Measurements from ENCODE around the gene ALG2.
A peak's percentile ranks its signal among the peaks of the same experiment; 100 is the strongest.

ALG2 gene

DNA sequence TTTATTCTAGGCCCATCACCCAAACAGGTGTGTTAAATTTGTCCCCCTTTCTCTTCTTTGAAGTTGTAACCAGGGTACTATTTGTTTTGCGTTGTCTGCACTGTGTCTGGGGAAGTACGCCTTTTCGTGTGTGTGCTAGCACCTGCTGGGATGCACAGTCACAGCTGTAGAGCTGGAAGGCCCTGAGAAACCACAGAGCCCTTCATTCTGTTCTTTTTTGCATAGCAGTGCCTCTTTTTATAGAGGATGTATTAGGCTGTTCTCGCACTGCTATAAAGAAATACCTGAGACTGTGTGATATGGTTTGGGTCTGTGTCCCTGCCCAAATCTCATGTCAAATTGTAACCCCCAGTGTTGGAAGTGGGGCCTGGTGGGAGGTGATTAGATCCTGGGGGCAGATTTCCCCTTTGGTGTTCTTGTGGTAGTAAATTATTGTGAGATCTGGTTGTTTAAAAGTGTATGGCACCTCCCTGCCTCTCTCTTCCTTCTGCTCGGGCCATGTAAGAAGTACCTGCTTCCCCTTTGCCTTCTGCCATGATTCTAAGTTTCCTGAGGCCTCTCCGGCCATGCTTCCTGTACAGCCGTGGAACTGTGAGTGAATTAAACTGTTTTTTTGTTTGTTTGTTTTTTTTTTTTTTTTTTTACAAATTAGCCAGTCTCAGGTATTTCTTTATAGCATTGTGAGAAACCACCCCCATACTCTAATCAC, 14.3 kb upstream of the ALG2 start:
- Histone ChIP-seq H3K36me3 (ENCODE audit: insufficient read depth, low read length) (peaks cover 23% of the 10 kb centered on the region), H3K4me2 (ENCODE audit: low read length) (no peak overlapping the region), H3K4me3 (ENCODE audit: low read length) (no peak overlapping the region), H3K9ac (ENCODE audit: low read depth, low read length) (no peak overlapping the region), H3K4me1 (ENCODE audit: control insufficient read depth, insufficient read depth, low read length) (peaks cover 10% of the 10 kb centered on the region), H3K27me3 (ENCODE audit: control insufficient read depth, insufficient read depth, low read length) (no peaks in the 10 kb centered on the region), H3K9me3 (replicated peaks; ENCODE audit: low read length) (no peaks in the 10 kb centered on the region)

DNA sequence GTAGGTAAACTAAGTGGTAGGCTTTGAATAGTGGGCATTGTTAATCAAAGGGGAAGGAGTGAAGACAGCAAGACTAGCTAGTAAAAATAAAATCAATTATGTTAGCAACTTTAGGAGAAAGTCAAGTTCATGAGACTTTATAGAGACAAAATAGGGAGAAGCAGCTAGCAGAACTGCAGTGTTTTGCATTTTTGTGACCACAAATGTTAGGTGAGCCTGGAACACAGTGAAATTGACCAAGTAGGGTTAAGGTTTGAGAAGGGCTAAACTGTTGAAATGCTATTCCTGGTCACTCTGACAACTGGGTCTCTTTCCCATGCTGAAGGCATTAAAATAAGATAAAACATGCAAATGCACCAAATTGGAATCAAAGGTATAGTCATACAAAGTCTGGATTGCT, 13.3 kb upstream of the ALG2 start:
- H3K4me1 ChIP-seq (ENCODE audit: control insufficient read depth, insufficient read depth, low read length), result peaks cover 10% of the 10 kb centered on the region
- no peak overlapping the region for H3K4me3 ChIP-seq (ENCODE audit: low read length)
- H3K27me3 ChIP-seq (ENCODE audit: control insufficient read depth, insufficient read depth, low read length), result no peaks in the 10 kb centered on the region
- peaks cover 33% of the 10 kb centered on the region for H3K36me3 ChIP-seq (ENCODE audit: insufficient read depth, low read length)
- no peaks in the 10 kb centered on the region for H3K9me3 ChIP-seq (replicated peaks; ENCODE audit: low read length)
- H3K4me2 ChIP-seq (ENCODE audit: low read length), result no peak overlapping the region
- no peak overlapping the region for H3K9ac ChIP-seq (ENCODE audit: low read depth, low read length)

DNA sequence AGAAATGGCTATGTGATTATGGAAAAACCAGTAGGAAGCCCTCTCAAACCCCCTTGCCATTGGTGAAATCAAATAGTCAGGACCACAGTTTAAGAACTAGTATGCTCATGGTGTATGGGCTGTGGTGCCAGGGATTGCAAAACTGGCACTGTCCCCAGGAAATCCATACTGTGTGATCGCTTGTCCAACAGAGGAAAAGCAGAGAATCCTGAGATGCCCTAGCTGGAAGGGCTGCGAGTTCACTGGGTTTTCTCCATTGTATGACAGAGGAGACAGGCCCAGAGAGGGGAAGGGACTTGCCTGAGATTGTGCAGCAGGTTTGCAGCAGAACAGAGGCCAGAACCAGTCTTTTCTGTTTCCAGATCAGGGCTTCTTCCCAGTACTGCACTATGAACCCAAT, 12.9 kb upstream of the ALG2 start:
- Histone ChIP-seq H3K4me3 (ENCODE audit: low read length) (no peak overlapping the region), H3K27me3 (ENCODE audit: control insufficient read depth, insufficient read depth, low read length) (no peaks in the 10 kb centered on the region), H3K36me3 (ENCODE audit: insufficient read depth, low read length) (peaks cover 37% of the 10 kb centered on the region), H3K4me1 (ENCODE audit: control insufficient read depth, insufficient read depth, low read length) (peaks cover 7% of the 10 kb centered on the region), H3K9ac (ENCODE audit: low read depth, low read length) (no peak overlapping the region), H3K4me2 (ENCODE audit: low read length) (no peak overlapping the region), H3K9me3 (replicated peaks; ENCODE audit: low read length) (no peaks in the 10 kb centered on the region)

GRCh38 chr9:99231711-99232110, 10.0 kb upstream of the ALG2 start:
- no peaks in the 10 kb centered on the region for H3K4me1 ChIP-seq (ENCODE audit: control insufficient read depth, insufficient read depth, low read length)
- peaks cover 57% of the 10 kb centered on the region for H3K36me3 ChIP-seq (ENCODE audit: insufficient read depth, low read length)
- no peak overlapping the region for H3K4me2 ChIP-seq (ENCODE audit: low read length)
- no peaks in the 10 kb centered on the region for H3K9me3 ChIP-seq (replicated peaks; ENCODE audit: low read length)
- no peak overlapping the region for H3K9ac ChIP-seq (ENCODE audit: low read depth, low read length)
- no peak overlapping the region for H3K4me3 ChIP-seq (ENCODE audit: low read length)
- no peaks in the 10 kb centered on the region for H3K27me3 ChIP-seq (ENCODE audit: control insufficient read depth, insufficient read depth, low read length)

GRCh38 chr9:99230206-99230605, 8.5 kb upstream of the ALG2 start:
- H3K36me3 ChIP-seq (ENCODE audit: insufficient read depth, low read length), result peaks cover 62% of the 10 kb centered on the region
- no peaks in the 10 kb centered on the region for H3K9me3 ChIP-seq (replicated peaks; ENCODE audit: low read length)

GRCh38 chr9:99226054-99226453, 4.3 kb upstream of the ALG2 start:
- Histone ChIP-seq H3K9ac (ENCODE audit: low read depth, low read length) (no peak overlapping the region), H3K4me2 (ENCODE audit: low read length) (no peak overlapping the region), H3K4me3 (ENCODE audit: low read length) (no peak overlapping the region), H3K27me3 (ENCODE audit: control insufficient read depth, insufficient read depth, low read length) (no peaks in the 10 kb centered on the region), H3K4me1 (ENCODE audit: control insufficient read depth, insufficient read depth, low read length) (peaks cover 13% of the 10 kb centered on the region), H3K36me3 (ENCODE audit: insufficient read depth, low read length) (peaks cover 56% of the 10 kb centered on the region), H3K9me3 (replicated peaks; ENCODE audit: low read length) (no peaks in the 10 kb centered on the region)

More at GRCh38 chr9:99230206-99230605, 8.5 kb upstream of the ALG2 start:
- no peak overlapping the region for H3K4me3 ChIP-seq (ENCODE audit: low read length)
- no peak overlapping the region for H3K4me2 ChIP-seq (ENCODE audit: low read length)
- H3K9ac ChIP-seq (ENCODE audit: low read depth, low read length), result no peak overlapping the region
- H3K27me3 ChIP-seq (ENCODE audit: control insufficient read depth, insufficient read depth, low read length), result no peaks in the 10 kb centered on the region
- no peaks in the 10 kb centered on the region for H3K4me1 ChIP-seq (ENCODE audit: control insufficient read depth, insufficient read depth, low read length)

- Histone ChIP-seq H3K4me3 (ENCODE audit: low read length) (peak overlapping the region; percentile 97), H3K9ac (ENCODE audit: low read depth, low read length) (no peak overlapping the region), H3K4me1 (ENCODE audit: control insufficient read depth, insufficient read depth, low read length) (peaks cover 17% of the 10 kb centered on the region), H3K27me3 (ENCODE audit: control insufficient read depth, insufficient read depth, low read length) (no peaks in the 10 kb centered on the region), H3K9me3 (replicated peaks; ENCODE audit: low read length) (no peaks in the 10 kb centered on the region), H3K36me3 (ENCODE audit: insufficient read depth, low read length) (peaks cover 41% of the 10 kb centered on the region), H3K4me2 (ENCODE audit: low read length) (peak overlapping the region; percentile 83)
These were observed 2.7 kb upstream of the ALG2 start for GRCh38 chr9:99224445-99224844.

DNA sequence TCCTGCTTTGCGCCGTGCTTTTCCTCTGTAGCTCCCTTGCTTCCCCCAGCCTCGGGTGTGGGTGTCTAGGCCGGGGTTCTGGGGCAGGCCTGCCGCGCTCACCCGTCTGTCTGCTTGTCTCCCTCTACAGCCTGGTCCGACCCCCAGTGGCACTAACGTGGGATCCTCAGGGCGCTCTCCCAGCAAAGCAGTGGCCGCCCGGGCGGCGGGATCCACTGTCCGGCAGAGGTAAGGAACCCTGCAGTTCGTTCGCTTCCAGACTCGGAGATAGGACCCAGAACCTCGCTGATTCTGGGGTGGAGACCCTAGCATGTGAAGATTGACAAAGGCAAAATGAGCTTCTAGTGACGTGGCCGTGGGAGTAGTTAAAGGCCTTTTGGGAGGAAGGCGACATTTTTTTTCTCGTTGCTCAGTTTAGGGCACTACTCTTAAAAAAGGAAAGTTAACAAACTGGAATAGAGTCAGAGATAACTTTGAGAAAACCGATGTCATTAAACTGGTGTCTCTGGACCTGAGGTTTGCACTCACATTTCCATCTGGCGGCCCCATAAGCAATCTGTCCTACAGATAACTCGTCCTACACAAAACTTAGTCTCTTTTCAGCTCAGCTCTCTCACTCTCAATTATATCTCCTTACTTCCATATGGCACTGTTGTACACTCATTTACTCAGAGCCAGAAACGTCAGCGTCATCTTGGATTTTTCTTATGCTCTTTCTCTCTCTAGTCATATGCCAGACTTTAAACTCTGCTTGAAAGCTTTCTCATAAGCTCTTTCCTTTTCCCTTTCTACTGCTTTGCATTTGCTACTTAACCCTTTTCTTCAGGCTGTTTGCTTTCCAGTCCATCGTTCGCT, 901 bp upstream of the ALG2 start:
- Histone ChIP-seq H3K9me3 (replicated peaks; ENCODE audit: low read length) (no peaks in the 10 kb centered on the region), H3K36me3 (ENCODE audit: insufficient read depth, low read length) (peaks cover 38% of the 10 kb centered on the region), H3K9ac (ENCODE audit: low read depth, low read length) (peak overlapping the region; percentile 100), H3K4me2 (ENCODE audit: low read length) (peak overlapping the region; percentile 83), H3K4me3 (ENCODE audit: low read length) (peak overlapping the region; percentile 97), H3K4me1 (ENCODE audit: control insufficient read depth, insufficient read depth, low read length) (peaks cover 17% of the 10 kb centered on the region), H3K27me3 (ENCODE audit: control insufficient read depth, insufficient read depth, low read length) (no peaks in the 10 kb centered on the region)

- no peaks in the 10 kb centered on the region for H3K9me3 ChIP-seq (replicated peaks; ENCODE audit: low read length)
- H3K27me3 ChIP-seq (ENCODE audit: control insufficient read depth, insufficient read depth, low read length), result no peaks in the 10 kb centered on the region
- peak overlapping the region; percentile 100 for H3K9ac ChIP-seq (ENCODE audit: low read depth, low read length)
- peaks cover 17% of the 10 kb centered on the region for H3K4me1 ChIP-seq (ENCODE audit: control insufficient read depth, insufficient read depth, low read length)
- peaks cover 38% of the 10 kb centered on the region for H3K36me3 ChIP-seq (ENCODE audit: insufficient read depth, low read length)
- peak overlapping the region; percentile 83 for H3K4me2 ChIP-seq (ENCODE audit: low read length)
- H3K4me3 ChIP-seq (ENCODE audit: low read length), result peak overlapping the region; percentile 97
These were observed 499 bp downstream of the ALG2 start for GRCh38 chr9:99221266-99221620.

GRCh38 chr9:99220011-99220410, 1.7 kb downstream of the ALG2 start:
- H3K36me3 ChIP-seq (ENCODE audit: insufficient read depth, low read length), result peaks cover 34% of the 10 kb centered on the region
- H3K9me3 ChIP-seq (replicated peaks; ENCODE audit: low read length), result no peaks in the 10 kb centered on the region
- H3K4me2 ChIP-seq (ENCODE audit: low read length), result peak overlapping the region; percentile 36
- no peaks in the 10 kb centered on the region for H3K27me3 ChIP-seq (ENCODE audit: control insufficient read depth, insufficient read depth, low read length)
- peaks cover 17% of the 10 kb centered on the region for H3K4me1 ChIP-seq (ENCODE audit: control insufficient read depth, insufficient read depth, low read length)
- peak overlapping the region; percentile 34 for H3K4me3 ChIP-seq (ENCODE audit: low read length)
- H3K9ac ChIP-seq (ENCODE audit: low read depth, low read length), result no peak overlapping the region

GRCh38 chr9:99216073-99216472, 5.7 kb downstream of the ALG2 start:
- H3K9ac ChIP-seq (ENCODE audit: low read depth, low read length), result no peak overlapping the region
- H3K4me1 ChIP-seq (ENCODE audit: control insufficient read depth, insufficient read depth, low read length), result peaks cover 4% of the 10 kb centered on the region
- H3K9me3 ChIP-seq (replicated peaks; ENCODE audit: low read length), result no peaks in the 10 kb centered on the region
- H3K27me3 ChIP-seq (ENCODE audit: control insufficient read depth, insufficient read depth, low read length), result no peaks in the 10 kb centered on the region
- H3K36me3 ChIP-seq (ENCODE audit: insufficient read depth, low read length), result peaks cover 19% of the 10 kb centered on the region
- no peak overlapping the region for H3K4me2 ChIP-seq (ENCODE audit: low read length)
- H3K4me3 ChIP-seq (ENCODE audit: low read length), result no peak overlapping the region

All from skeletal muscle satellite cell (primary cell).